Measurements from ENCODE around the gene APBB2.
"Not testable (repeated sequence)": the region's sequence is repeated elsewhere in the genome, so short reads cannot be mapped to it uniquely, and the experiment has no call there.

APBB2 gene

DNA sequence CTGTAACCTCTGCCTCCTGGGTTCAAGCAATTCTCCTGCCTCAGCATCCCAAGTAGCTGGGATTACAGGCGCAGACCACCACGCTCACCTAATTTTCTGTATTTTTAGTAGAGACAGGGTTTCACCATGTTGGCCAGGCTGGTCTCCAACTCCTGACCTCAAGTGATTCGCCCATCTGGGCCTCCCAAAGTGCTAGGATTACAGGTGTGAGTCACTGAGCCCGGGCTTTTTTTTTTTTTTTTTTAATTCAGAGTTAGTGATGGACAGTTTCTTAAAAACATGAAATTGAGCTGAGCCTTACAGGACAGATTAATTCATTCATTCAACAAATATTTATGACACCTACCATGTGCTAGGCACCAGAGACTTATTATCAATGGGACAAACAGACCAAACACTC is 313.8 kb downstream of the APBB2 start:
- not testable (repeated sequence) for DNase-seq (ENCODE audit: low read depth)

DNA sequence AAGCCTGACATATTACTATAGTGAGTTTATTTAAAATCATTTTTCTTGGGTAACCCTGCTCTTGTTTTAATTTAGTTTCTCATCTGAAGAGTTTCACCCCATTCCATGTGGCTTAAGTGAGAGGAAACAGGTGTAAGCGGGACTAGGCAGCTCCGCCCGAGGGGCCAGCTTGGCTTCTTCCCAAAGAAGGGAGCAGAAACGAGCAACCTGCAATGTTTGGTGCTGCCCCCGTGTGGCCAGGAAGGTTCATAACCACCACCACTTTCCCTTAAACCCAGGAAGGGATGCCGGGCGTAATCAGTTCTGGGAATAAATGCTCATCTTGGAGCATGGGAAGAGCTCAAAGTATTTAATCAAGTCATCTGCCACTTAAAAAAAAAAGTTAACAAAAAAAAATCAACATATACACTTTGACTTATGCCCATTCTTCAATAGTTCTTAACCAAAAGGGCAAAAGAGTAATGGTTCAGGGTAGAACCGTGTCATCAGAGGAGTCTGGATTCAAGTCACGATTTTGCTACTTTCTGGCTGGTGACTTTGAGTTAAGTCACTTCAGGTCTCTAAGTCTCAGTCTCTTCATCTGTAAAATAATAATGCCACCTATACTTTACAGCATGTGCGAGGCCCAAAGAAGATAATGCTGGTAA is 316.7 kb downstream of the APBB2 start:
- peak; percentile 43 for DNase-seq (ENCODE audit: low read depth)

DNA sequence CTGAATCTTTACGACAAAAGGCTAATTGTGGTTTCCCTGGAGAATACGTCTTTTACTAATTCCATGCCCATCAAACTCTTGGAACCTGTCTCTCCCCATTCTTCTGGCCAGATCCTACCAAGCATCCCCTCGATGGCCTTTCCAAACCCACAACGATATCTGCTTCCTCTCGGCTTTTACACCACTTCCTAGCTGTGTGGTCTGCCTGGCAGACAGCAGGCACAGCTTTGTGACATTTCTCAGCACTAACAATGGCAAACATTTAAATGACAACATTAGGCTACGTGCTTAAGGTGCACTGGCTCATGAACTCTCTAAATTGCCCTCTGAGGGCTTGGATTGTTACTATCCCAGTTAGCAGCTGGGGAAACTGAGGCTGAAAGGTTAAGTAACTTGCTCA is 323.6 kb downstream of the APBB2 start:
- DNase-seq (ENCODE audit: low read depth), result no peak

DNA sequence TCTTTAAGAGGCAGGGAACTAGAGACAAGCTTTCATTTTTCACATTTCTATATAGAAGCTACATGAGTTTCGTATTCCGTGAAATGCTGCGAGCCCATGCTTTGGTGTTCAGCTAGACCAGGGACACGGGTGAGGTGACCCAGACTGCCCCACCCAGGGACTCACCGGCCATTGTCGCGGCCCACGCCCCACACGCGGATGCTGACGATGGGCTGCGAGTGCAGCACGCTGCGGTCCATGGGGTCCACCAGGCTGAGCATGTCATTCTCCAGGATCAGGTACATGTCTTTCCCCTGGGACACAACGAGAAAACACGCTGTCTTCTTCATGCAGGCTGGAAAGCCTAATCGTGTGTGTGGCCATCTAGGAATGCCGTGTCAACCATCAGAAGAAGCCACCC is 324.1 kb downstream of the APBB2 start:
- no peak for DNase-seq (ENCODE audit: low read depth)

DNA sequence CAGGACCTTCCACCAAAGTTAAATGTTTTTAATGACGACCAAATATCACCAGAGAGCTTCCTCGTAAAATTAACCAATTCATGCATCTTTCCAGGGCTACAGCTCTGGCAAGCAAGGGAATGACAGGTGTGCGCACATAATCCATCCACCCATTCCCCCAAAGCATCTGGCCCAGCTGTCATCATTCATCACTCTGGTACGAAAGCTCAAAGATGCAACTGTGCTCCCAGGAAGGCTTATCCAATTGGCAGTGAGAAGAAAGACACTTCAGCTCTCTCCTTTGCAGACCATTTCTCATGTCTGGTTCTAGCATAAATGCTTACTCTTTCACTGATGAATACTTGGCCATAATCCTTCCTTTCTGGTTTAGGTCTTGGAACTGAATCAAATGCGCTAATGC is 325.4 kb downstream of the APBB2 start:
- DNase-seq (ENCODE audit: low read depth), result no peak

DNA sequence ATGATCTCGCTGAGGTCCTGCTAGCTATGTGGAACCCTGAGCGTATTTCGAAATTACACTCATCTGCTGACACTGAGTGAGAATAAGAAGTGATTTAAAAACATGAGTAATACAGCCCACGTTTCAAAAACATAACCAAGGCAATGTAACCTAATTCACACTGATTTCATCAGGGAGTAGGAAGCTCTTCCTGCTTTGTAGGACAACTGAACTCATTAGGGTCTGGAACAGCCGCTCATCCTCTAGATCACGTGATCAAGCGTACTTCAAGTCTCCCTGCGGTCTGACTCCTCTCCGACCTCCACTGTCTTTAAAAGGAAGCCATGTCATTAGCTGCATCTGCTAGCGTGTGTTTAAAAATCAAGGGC is 326.6 kb downstream of the APBB2 start:
- DNase-seq (ENCODE audit: low read depth), result no peak

DNA sequence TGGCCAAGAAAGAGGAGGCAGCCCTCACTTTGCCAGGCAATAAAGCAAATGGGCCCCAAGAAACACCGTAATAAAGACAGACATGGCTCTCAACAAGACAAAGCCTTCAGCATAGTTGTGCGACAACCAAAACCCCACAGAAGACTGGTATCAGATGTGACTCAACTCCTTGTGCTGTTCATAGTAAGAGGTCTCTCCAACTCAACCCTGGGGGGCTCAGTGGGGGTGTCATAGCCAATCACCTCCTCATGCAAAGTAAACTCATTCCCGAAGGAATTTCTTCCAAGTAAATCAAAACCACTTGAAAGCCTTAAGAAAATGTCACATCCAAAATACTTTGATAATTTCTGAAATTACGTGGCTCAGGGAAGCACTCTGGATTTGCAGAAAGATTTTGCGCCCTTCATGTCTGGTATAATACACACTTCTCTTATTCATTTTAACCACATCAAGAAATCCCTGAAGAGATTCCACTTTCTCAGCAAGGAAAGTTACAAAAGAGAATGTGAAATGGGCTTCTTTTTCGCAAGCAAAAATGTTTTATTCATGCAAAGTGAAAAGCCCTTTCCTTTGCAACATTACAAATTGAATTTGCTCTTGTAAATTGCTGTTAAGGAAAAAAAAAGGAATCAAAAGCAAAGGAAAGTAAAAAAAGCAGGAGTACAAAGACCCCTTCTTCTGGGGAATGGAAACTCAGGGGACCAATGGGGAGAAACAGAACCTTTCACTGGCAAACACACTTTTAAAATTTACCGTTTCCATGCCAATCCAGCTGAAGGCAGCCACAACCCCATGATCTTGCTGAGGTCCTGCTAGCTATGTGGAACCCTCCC is 327.2 kb downstream of the APBB2 start:
- no peak for DNase-seq (ENCODE audit: low read depth)

DNA sequence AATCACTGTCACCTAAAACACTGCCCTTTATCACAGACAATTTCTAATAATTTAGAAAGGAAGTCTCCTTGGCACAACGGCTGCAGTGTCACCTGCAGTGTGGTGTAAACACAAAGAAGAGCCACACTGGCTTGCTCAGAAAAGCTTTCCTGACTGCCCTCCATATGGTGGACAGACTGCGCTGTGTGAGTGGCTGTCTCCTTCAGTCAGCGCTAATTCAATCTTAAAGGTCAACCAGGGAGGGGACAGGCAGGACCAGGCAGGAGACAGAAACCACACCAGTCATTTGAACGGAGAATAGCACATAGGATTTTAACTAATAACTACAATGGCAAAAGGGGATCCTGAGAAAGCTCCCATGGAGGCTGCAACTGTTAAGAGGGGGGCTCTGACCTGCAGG is 332.5 kb downstream of the APBB2 start:
- no peak for DNase-seq (ENCODE audit: low read depth)

DNA sequence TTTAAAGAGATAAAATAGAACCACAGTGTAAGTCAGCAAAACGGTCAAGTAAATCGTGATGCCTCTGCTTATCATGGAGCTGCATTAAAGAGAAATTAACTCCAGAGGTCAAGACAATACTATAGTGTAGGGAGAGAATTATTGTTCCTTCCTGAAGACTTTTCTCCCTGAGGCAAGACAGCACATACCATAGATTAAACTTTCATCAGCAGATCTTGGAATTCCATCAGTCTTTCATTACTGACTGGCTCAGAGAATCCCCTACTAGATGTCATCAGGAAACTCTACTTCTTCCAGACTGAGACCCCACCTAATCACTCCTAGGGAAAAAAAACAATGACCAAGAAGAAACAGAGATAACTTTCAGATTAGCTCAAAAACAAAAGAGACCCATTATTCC is 333.2 kb downstream of the APBB2 start:
- no peak for DNase-seq (ENCODE audit: low read depth)

DNA sequence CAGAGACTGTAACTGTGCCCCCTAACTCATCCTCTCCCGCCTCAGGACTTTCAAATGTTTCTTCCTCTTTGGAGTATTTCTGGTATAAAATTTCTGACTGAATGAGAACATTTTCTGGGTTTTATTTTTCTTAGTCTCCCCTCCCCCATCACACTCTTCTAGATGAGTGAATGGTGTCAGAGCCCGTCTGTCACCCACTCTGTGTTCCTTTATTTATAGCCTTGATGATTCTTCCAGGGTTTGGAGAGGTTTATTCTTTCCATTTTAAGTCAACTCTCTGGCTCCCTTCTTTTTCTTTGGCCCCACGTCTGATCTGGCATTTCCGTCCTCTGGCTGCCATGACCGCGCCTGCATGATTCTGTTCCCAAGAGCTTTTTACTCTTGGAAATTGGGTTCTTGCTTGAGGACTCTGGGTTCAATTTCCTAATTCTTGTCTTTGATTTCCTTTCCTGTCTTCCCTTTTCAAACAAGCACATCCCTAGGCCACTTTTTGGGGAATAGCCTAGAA is 335.7 kb downstream of the APBB2 start:
- DNase-seq (ENCODE audit: low read depth), result no peak

DNA sequence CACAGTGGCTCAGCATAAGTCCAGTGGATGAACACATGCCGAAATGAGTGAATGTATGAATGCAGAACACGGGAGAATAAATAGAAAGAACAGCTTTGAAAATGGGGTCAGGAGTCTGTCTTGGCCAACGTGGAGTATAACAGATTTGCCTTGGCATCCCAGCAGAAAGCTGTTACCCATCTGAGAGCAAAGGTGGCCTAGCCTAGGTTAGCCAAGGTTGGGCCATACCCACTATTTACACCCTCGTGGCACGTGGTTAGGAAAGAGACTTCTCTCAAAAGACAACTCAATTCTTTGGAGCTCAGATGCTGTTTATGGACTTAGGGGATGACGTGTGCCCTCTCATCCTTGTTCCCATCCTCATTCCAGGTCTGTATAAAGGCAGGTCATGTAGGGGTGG is 337.3 kb downstream of the APBB2 start:
- no peak for DNase-seq (ENCODE audit: low read depth)

DNA sequence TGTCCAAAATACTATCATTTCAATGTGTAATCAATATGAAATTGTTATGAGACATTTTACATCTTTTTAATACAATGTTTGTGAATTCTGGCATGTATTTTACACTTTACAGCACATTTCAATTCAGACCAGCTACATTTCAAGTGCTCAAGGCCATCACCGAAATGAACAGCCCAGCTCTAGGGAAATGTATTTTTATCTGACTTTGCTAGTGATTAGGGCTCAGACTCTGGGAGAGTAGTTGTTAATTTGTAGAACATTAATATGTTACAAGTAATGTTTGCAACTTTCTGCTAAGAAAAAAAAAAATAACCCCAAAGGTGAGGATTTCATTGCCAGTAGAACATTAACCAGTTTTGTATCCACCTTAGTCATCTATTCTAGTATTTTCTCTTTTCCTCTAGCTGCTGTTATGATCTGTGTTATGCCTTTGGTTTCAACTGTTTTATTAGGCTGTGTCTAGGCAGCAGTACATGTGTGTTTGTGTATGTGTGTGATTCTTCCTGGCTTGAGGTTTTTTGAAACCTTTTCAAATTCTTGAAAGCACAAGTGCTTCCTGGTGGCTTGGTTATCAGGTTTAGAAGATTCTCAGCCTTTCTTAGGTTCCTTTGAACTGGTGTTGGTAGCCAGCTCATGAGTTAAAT is 338.7 kb downstream of the APBB2 start:
- no peak for DNase-seq (ENCODE audit: low read depth)

DNA sequence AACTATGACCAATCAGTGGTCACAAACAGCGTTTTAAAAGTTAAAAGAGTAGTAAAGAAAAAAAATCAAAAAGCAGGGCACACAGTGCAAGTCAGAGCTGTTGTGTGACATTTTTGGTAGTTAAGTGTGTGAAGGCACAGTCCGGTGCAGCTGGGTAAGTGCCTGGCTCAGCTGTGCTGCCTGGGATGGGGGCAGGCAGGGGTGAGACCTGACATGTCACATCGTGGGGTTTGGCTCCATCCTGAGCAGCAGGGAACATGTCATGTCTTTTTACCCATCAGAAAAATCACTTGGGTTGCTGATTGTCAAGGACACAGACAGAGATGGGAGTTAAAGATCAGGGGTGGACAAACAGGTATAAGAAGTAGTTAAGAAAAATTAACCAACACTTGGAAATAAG is 339.4 kb downstream of the APBB2 start:
- DNase-seq (ENCODE audit: low read depth), result no peak

DNA sequence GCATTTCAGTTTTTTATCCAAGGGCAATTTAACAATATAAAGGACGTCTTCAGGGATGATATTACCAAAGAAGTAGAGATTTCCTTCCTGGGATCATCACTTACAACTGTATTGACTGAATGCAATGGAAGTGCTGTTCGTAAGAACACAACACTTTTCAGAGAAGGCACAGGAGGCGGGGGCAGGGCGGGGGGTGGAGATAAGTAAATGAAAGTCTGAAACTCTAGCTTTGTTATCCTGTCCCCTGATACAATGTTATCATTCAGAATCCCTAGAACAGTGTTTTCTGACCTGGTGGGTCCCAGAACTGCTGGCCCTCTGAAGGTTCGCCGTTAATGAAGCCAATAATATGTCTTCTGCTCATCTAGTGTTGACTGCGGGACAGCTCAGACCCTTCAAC is 340.0 kb downstream of the APBB2 start:
- no peak for DNase-seq (ENCODE audit: low read depth)

DNA sequence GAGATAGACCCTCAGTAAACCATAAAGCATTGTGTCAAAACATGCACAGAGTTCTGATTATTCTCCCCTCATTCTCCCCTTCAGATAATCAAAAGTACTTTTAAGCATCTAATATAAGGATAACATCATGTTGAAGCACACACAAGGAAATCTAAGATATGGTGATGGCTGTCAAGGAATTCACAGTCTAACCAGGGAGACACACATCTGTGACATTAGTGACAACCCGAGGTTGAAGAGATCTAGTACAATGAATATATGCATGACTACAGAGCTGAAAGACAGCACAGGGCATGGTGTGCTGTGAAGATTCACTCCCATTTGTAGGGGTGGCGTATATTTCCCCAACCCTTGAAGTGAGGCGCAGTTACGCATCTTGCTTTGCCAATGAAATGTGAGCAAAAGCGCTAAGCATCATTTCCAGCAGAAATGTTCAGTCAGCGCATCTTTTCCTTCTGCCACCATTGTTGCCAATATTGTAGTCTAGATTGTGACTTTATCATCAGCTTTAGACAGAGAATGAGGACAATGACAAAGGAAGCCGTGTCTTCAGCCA is 342.6 kb downstream of the APBB2 start:
- DNase-seq (ENCODE audit: low read depth), result no peak

DNA sequence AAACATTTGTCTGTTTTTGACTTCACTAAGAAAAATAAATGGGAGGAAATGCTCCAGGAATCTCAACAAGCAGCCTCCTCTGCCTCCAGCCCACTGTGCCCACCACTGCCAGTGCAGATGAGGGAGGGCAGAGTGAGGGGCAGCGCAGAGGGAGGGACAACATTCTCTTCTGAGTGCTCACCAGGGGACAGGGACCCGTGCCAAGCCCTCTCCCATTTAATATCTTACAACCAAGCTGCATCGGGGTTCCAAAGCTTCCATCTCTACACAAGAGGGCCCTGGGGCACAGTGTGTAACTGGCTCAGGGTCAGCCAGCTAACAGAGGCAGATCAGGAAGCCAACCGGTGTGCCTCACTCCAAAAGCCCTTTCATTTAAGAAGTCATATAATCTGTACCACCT is 344.2 kb downstream of the APBB2 start:
- no peak for DNase-seq (ENCODE audit: low read depth)

DNA sequence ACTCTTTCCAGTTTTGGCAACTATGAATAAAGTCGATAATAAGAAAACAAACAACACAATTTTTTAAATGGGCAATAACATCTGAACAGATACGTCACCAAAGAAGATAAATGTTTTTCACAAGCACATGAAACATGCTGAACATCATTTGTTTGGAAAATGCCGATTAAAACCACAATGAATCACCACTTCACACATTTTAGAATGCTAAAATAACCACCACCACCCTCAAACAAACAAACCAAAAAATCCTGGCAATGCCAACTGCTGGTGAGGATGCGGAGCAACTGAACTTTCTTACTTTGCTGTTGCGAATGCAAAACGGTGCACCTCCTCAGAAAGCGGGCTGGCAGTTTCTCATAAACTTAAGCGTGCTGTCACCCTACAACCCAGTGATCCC is 348.6 kb downstream of the APBB2 start:
- DNase-seq (ENCODE audit: low read depth), result no peak

DNA sequence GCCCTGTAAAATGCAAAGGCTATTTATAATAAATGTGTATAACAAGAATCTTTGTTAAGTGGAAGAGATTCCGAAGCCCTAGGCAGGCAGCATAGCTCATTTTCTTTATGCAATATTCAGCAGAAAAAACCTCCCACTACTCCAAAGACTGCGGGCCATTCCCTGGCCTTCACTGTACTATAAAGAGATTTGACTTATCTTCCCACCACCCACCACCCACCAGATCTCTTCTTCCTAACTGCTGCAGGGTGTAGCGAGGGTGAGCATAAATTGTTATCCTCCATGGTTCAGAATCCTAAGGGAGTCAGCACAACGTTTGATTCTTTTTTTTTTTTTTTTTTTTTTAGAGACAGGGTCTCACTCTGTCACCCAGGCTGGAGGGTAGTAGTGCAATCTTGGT is 349.8 kb downstream of the APBB2 start:
- no peak for DNase-seq (ENCODE audit: low read depth)

DNA sequence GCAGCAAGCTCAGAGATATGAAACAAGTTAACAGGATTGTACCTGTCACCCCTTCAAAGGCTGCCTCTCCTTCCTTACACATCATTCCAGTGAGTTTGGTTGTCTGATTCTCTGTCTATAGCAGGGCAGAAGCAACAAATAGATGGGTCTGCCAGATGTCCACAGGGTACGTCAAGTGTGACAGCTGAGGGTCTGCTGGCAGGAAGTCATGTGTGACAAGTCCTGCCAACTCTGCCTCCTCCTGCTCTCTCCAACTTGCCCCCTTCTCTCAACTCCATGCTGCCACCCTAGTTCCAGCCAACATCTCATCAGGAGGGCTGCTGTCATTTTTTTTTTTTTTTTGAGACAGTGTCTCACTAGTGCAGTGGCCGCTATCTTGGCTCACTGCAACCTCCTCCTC is 355.4 kb downstream of the APBB2 start:
- no peak for DNase-seq (ENCODE audit: low read depth)

DNA sequence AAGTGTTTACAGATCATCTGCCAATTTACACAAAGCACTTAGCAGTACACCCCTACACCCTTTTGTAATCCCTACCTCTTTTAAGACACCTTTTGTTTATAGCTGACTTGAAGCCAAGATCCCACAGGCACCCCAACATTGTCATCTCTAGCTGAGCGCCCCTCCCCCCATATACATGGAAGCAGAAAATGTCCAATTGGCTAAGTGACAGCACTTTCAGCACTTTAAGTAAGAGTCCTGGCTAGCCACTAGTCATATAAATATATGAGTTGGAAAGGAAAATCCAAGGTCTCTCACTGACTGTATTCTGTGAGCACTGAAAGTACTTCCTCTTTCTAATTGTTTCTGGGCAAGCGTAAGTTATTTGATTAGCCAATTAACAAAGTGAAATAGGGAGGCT is 356.4 kb downstream of the APBB2 start:
- DNase-seq (ENCODE audit: low read depth), result no peak

DNA sequence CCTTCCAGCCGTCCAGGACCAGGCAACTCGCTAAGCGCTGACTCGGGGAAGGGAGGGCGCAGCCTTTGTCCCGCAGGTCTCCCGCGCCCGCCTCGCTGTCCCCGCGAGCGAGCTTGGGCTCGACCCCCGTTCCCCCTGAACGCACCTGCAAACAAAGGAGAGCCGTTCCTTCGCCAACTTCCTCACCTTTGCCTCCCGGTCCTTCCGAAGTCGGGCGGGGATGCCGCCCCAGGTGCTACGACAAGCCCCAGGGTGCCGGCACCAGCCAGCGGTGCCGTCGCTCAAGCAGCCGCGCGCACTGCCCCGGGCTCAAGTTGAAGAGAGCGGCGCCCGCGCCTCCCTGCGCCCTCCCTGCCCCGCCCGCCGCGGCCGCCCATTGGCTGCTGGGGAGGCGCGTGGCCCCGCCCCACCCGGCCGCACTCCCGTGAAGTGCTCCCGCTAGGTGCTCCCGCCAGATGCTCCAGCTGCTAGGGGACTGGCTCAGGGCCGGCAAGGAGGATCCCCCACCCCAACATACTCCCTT is 357.4 kb downstream of the APBB2 start:
- no peak for DNase-seq (ENCODE audit: low read depth)

DNA sequence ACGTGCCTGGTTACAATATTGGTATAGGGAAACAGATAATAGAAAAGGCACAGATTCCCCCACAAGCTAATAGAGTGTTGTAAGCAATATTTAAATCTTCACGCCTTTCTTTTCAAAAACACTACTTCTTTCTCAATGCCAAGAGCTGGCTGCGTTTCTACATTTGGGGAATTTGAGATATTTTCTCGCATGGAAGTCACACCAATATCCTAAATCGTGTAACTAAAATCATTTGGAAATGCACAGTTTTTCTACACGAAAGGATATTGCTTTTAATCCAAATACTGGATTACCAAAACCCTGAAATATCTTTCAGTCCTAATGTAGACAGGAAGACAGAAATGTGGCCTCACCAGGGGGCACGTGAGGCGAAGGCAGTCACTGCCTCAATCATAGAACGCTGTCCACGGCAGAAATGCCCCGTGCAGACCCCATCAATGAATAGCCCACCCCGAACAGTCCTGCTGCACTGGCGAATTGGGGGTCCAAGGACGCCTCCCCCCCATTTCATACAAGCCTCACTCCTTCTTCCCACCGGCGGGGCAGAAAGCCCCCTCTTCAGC is 358.0 kb downstream of the APBB2 start:
- DNase-seq (ENCODE audit: low read depth), result no peak

Measured in stimulated activated CD8-positive, alpha-beta memory T cell treated with anti-CD3 and anti-CD28 coated beads, Interleukin-15, amount 100 ng/mL, for 1 hour (primary cell).